Occipital lobe (tissue), 2 donors: ENCODE results near the gene MSI1. TPM values are rescaled to one million over a fixed set of nuclear protein-coding genes. Genes with fewer than 3 reads are reported as not detected.
A peak's percentile ranks its signal among the peaks of the same experiment; 100 is the strongest.
"Not testable (repeated sequence)": the region's sequence is repeated elsewhere in the genome, so short reads cannot be mapped to it uniquely, and the experiment has no call there.

Experiments used
- DNase-seq: peaks from one replicate; lab custom pipeline; 2025; lab: John Stamatoyannopoulos, UW
- total RNA-seq: library from RNA; depleted of rRNA; stranded (reverse); fragments of >200 nt; gene quantifications from one replicate; pipeline ENCODE4 v1.2.3, GENCODE V29; 2014

MSI1 gene
- total RNA-seq, 1 donor from 2014 or later = 7.5 TPM

- DNase-seq = no peak
Observed at GRCh38 chr12:120357104-120357503, 11.9 kb downstream of the MSI1 start.

GRCh38 chr12:120356567-120357030 is 12.4 kb downstream of the MSI1 start:
- DNase-seq = peak; percentile 80

GRCh38 chr12:120353556-120354317 is 15.2 kb downstream of the MSI1 start:
- no peak for DNase-seq

GRCh38 chr12:120353136-120353535 is 15.8 kb downstream of the MSI1 start:
- DNase-seq = no peak

- no peak for DNase-seq
Observed at GRCh38 chr12:120352117-120352516, 16.8 kb downstream of the MSI1 start.

GRCh38 chr12:120350576-120351350 is 18.2 kb downstream of the MSI1 start:
- DNase-seq = no peak

- DNase-seq = no peak
Observed at GRCh38 chr12:120347766-120348165, 21.2 kb downstream of the MSI1 start.

GRCh38 chr12:120346681-120347080 is 22.3 kb downstream of the MSI1 start:
- no peak for DNase-seq

GRCh38 chr12:120346031-120346430 is 22.9 kb downstream of the MSI1 start:
- no peak for DNase-seq

- DNase-seq = no peak
Observed at GRCh38 chr12:120343692-120344091, 25.3 kb downstream of the MSI1 start.

- DNase-seq = no peak
Observed at GRCh38 chr12:120343039-120343537, 25.9 kb downstream of the MSI1 start.

GRCh38 chr12:120342175-120343038 is 26.6 kb downstream of the MSI1 start:
- no peak for DNase-seq

- DNase-seq = no peak
Observed at GRCh38 chr12:120339256-120339655, 29.7 kb downstream of the MSI1 start.

GRCh38 chr12:120337730-120338129 is 31.2 kb downstream of the MSI1 start:
- no peak for DNase-seq

- DNase-seq = not testable (repeated sequence)
Observed at GRCh38 chr12:120336392-120336791, 32.6 kb downstream of the MSI1 start.

- not testable (repeated sequence) for DNase-seq
Observed at GRCh38 chr12:120335447-120335846, 33.5 kb downstream of the MSI1 start.

- DNase-seq = no peak
Observed at GRCh38 chr12:120332523-120332922, 36.4 kb downstream of the MSI1 start.

- DNase-seq = no peak
Observed at GRCh38 chr12:120332041-120332440, 36.9 kb downstream of the MSI1 start.

GRCh38 chr12:120331390-120331789 is 37.6 kb downstream of the MSI1 start:
- DNase-seq = no peak

GRCh38 chr12:120328228-120328627 is 40.7 kb downstream of the MSI1 start:
- DNase-seq = no peak

- DNase-seq = no peak
Observed at GRCh38 chr12:120327593-120327992, 41.4 kb downstream of the MSI1 start, which contains the start of gene PLA2G1B. PLA2G1B (minus strand) TSS chr12:120327779; CDS start chr12:120327753, 26 bp downstream.
